ENCODE results near the gene CFAP410. TPM values are rescaled to one million over a fixed set of nuclear protein-coding genes. Genes with fewer than 3 reads are reported as not detected.

The CFAP410 gene
- total RNA-seq (2022) (16.5 and 20.1 TPM in 2 replicates), Bru-seq, nascent RNA (percentile 52 among the genes with signal in this experiment), BruChase-seq, experiment 1, labeled RNA remaining after a 2-hour chase (percentile 59 among the genes with signal in this experiment), BruChase-seq, experiment 2, labeled RNA remaining after a 6-hour chase (percentile 60 among the genes with signal in this experiment)
- long read RNA-seq, partial matches to known transcripts, result 7 of 16 reads
- long read RNA-seq, other reads (novel, unspliced or antisense), result 7 of 16 reads

GRCh38 chr21:44338971-44339910, at the start of gene CFAP410:
Gene CFAP410, minus strand, starts transcription at chr21:44339390. Its CDS starts 196 bp downstream, at chr21:44339194.
- BruUV-seq (replicated peaks), result no TSS peak
- Histone ChIP-seq H3K9me3 (no peaks in the 10 kb centered on the region), H3K4me1 (peaks cover 39% of the 10 kb centered on the region), H3K4me3 (ENCODE audit: low read depth, low read length) (peak within 1 kb of the TSS; percentile 95), H3K27me3 (replicated peaks; ENCODE audit: control insufficient read depth, insufficient read depth, low read length) (no peaks in the 10 kb centered on the region), H3K36me3 (ENCODE audit: control insufficient read depth, insufficient read depth, low read length) (peaks cover 3% of the 10 kb centered on the region)
- Mint-ChIP-seq H3K4me3 (ENCODE audit: unreplicated experiment) (peak within 1 kb of the TSS; percentile 91), H3K4me1 (ENCODE audit: low read depth, unreplicated experiment) (peaks cover 41% of the 10 kb centered on the region), H3K36me3 (ENCODE audit: insufficient read depth, unreplicated experiment) (peaks cover 46% of the 10 kb centered on the region), H3K27me3 (ENCODE audit: insufficient read depth, unreplicated experiment) (no peaks in the 10 kb centered on the region), H3K9me3 (ENCODE audit: unreplicated experiment) (no peaks in the 10 kb centered on the region), H3K27ac (ENCODE audit: unreplicated experiment) (peak within 1 kb of the TSS; percentile 97)
- POLR2A ChIA-PET, result interaction anchor here (0.5 to 1.5 kb wide), 8 partner anchors 13 to 484 kb away, joined by 3 to 14 read pairs (median 7); partner anchors contain the start of gene UBE2G2
- DNase-seq, result peak; percentile 94 to 96
- intact Hi-C loops (cut with micrococcal nuclease; ENCODE audit: unreplicated experiment), result loop anchor here (2.0 to 10.0 kb wide), 2 partner anchors 144 to 536 kb away; partner anchors contain the start of gene PTTG1IP
- CTCF ChIA-PET, result interaction anchor here (0.9 to 1.3 kb wide), 3 partner anchors 30 to 141 kb away, joined by 4 to 8 read pairs (median 4); no protein-coding TSS in a partner anchor
- no peak for TF ChIP-seq CTCF (IDR thresholded peaks at IDR 0.05; ENCODE audit: insufficient read depth in 1 of 2, low read depth in 1 of 2, low read length in 1 of 2, severe bottlenecking in 1 of 2, unreplicated experiment in 1 of 2)

GRCh38 chr21:44384968-44385367, 45.8 kb upstream of the CFAP410 start:
- Histone ChIP-seq H3K27me3 (replicated peaks; ENCODE audit: control insufficient read depth, insufficient read depth, low read length) (no peaks in the 10 kb centered on the region), H3K4me3 (ENCODE audit: low read depth, low read length) (no peak overlapping the region), H3K36me3 (ENCODE audit: control insufficient read depth, insufficient read depth, low read length) (no peaks in the 10 kb centered on the region), H3K4me1 (no peaks in the 10 kb centered on the region), H3K9me3 (peaks cover 15% of the 10 kb centered on the region)
- H3K9me3 Mint-ChIP-seq (ENCODE audit: unreplicated experiment), result peaks cover 41% of the 10 kb centered on the region
- no peaks in the 10 kb centered on the region for H3K27me3 Mint-ChIP-seq (ENCODE audit: insufficient read depth, unreplicated experiment)
- TF ChIP-seq CTCF (IDR thresholded peaks at IDR 0.05; ENCODE audit: insufficient read depth in 1 of 2, low read depth in 1 of 2, low read length in 1 of 2, severe bottlenecking in 1 of 2, unreplicated experiment in 1 of 2), result no peak
- no TSS peak for BruUV-seq (replicated peaks)
- no peak overlapping the region for H3K4me3 Mint-ChIP-seq (ENCODE audit: unreplicated experiment)
- no peak for DNase-seq
- no peaks in the 10 kb centered on the region for H3K36me3 Mint-ChIP-seq (ENCODE audit: insufficient read depth, unreplicated experiment)
- H3K4me1 Mint-ChIP-seq (ENCODE audit: low read depth, unreplicated experiment), result no peaks in the 10 kb centered on the region
- CTCF ChIA-PET, result no interaction called here
- intact Hi-C loops (cut with micrococcal nuclease; ENCODE audit: unreplicated experiment), result no loop called here
- POLR2A ChIA-PET, result no interaction called here
- H3K27ac Mint-ChIP-seq (ENCODE audit: unreplicated experiment), result no peak overlapping the region

GRCh38 chr21:44383216-44383615, 44.0 kb upstream of the CFAP410 start:
- CTCF ChIA-PET, result no interaction called here
- no TSS peak for BruUV-seq (replicated peaks)
- no peaks in the 10 kb centered on the region for H3K4me1 ChIP-seq
- Mint-ChIP-seq H3K27me3 (ENCODE audit: insufficient read depth, unreplicated experiment) (no peaks in the 10 kb centered on the region), H3K27ac (ENCODE audit: unreplicated experiment) (no peak overlapping the region), H3K36me3 (ENCODE audit: insufficient read depth, unreplicated experiment) (no peaks in the 10 kb centered on the region), H3K9me3 (ENCODE audit: unreplicated experiment) (peaks cover 41% of the 10 kb centered on the region), H3K4me1 (ENCODE audit: low read depth, unreplicated experiment) (no peaks in the 10 kb centered on the region), H3K4me3 (ENCODE audit: unreplicated experiment) (no peak overlapping the region)
- H3K4me3 ChIP-seq (ENCODE audit: low read depth, low read length), result no peak overlapping the region
- DNase-seq, result peak in 1 of 2 experiments; percentile 7
- TF ChIP-seq CTCF (IDR thresholded peaks at IDR 0.05; ENCODE audit: insufficient read depth in 1 of 2, low read depth in 1 of 2, low read length in 1 of 2, severe bottlenecking in 1 of 2, unreplicated experiment in 1 of 2), result no peak
- intact Hi-C loops (cut with micrococcal nuclease; ENCODE audit: unreplicated experiment), result no loop called here
- POLR2A ChIA-PET, result no interaction called here
- H3K9me3 ChIP-seq, result peaks cover 15% of the 10 kb centered on the region
- no peaks in the 10 kb centered on the region for H3K27me3 ChIP-seq (replicated peaks; ENCODE audit: control insufficient read depth, insufficient read depth, low read length)
- no peaks in the 10 kb centered on the region for H3K36me3 ChIP-seq (ENCODE audit: control insufficient read depth, insufficient read depth, low read length)

Measured in Caco-2 (cell line).